SK-N-SH (cell line): ENCODE results near the gene CDKL4. TPM values are rescaled to one million over a fixed set of nuclear protein-coding genes. Genes with fewer than 3 reads are reported as not detected.

Source experiments
- CTCF ChIA-PET: fragments of 300-600, 350-600 bp; formaldehyde crosslinking; extraction: SDS; loops from one replicate; lab custom pipeline; 2021; lab: Yijun Ruan, JAX
- POLR2A ChIA-PET: fragments of 350-600 bp; sonication (Branson Sonifier 250); formaldehyde crosslinking; extraction: SDS; loops from one replicate; lab custom pipeline; 2020; ENCODE audit warnings: antibody characterized with exemption, inconsistent platforms; lab: Yijun Ruan, JAX
- DNase-seq: peaks from one replicate; pipeline ENCODE4 v3.0.0; 2012
- H2AFZ ChIP-seq: fragments of 200-600 bp; sonication (generic); 2 replicates; pipeline ENCODE4 v1.8.1; 2016; ENCODE audit warnings: antibody characterized with exemption, mild to moderate bottlenecking, low read depth
- H3F3A ChIP-seq: fragments of 200-600 bp; sonication (generic); replicated peaks from 2 replicates; pipeline ENCODE3; 2016; ENCODE audit warnings: antibody characterized with exemption, mild to moderate bottlenecking; ENCODE audit not compliant: insufficient read depth
- H3K27ac ChIP-seq, 2 experiments: fragments of 200-500 bp in 1 of 2; fragments of 200-600 bp in 1 of 2; sonication (Bioruptor generic) in 1 of 2; sonication (generic), shearing (Covaris generic) in 1 of 2; 2 replicates each; pipeline versions ENCODE4 v1.5.1 to v1.6.1; 2014 to 2016; ENCODE audit warnings: low read depth in 2 of 2, inconsistent platforms in 1 of 2, low read length in 1 of 2, mild to moderate bottlenecking in 1 of 2, mixed read lengths in 1 of 2
- H3K27me3 ChIP-seq: fragments of 200-600 bp; sonication (generic), shearing (Covaris generic); 2 replicates; pipeline ENCODE4 v1.6.1; 2016; ENCODE audit warnings: mixed run types; ENCODE audit not compliant: insufficient read depth
- H3K36me3 ChIP-seq, 2 experiments: fragments of 200-500 bp in 1 of 2; fragments of 200-600 bp in 1 of 2; sonication (Bioruptor generic) in 1 of 2; sonication (generic) in 1 of 2; replicated peaks in 1 of 2; 2 replicates each; pipeline versions ENCODE3 to v1.5.1; 2014 to 2016; ENCODE audit warnings: low read length in 1 of 2, mild to moderate bottlenecking in 1 of 2; ENCODE audit not compliant: insufficient read depth in 2 of 2, control insufficient read depth in 1 of 2
- H3K4me1 ChIP-seq, 2 experiments: fragments of 200-500 bp in 1 of 2; fragments of 200-600 bp in 1 of 2; sonication (Bioruptor generic) in 1 of 2; sonication (generic), shearing (Covaris generic) in 1 of 2; 2 replicates each; pipeline versions ENCODE4 v1.5.1 to v1.6.1; 2014 to 2016; ENCODE audit warnings: low read depth in 1 of 2, low read length in 1 of 2, mixed run types in 1 of 2; ENCODE audit not compliant: insufficient read depth in 2 of 2, control insufficient read depth in 1 of 2
- H3K4me2 ChIP-seq: fragments of 200-600 bp; sonication (generic), shearing (Covaris generic); 2 replicates; pipeline ENCODE4 v1.6.1; 2017; ENCODE audit warnings: mixed run types
- H3K4me3 ChIP-seq, 2 experiments: fragments of 200-500 bp in 1 of 2; fragments of 200-600 bp in 1 of 2; sonication (Bioruptor generic) in 1 of 2; sonication (generic), shearing (Covaris generic) in 1 of 2; 2 replicates each; pipeline versions ENCODE4 v1.5.1 to v1.8.1; 2014 to 2016; ENCODE audit warnings: low read depth in 2 of 2, inconsistent platforms in 1 of 2, low read length in 1 of 2, mild to moderate bottlenecking in 1 of 2, mixed read lengths in 1 of 2, moderate library complexity in 1 of 2
- H3K79me2 ChIP-seq: fragments of 200-600 bp; sonication (generic); 2 replicates; pipeline ENCODE4 v1.8.1; 2017; ENCODE audit warnings: mild to moderate bottlenecking; ENCODE audit not compliant: insufficient read depth
- H3K9ac ChIP-seq: fragments of 200-600 bp; sonication (generic); 2 replicates; pipeline ENCODE4 v1.6.1; 2017; ENCODE audit warnings: mixed run types
- H3K9me2 ChIP-seq: fragments of 200-600 bp; sonication (generic); 2 replicates; pipeline ENCODE4 v1.6.1; 2017; ENCODE audit warnings: mixed run types
- H3K9me3 ChIP-seq: fragments of 200-600 bp; sonication (generic); 2 replicates; pipeline ENCODE4 v1.6.1; 2017; ENCODE audit warnings: mixed run types, mild to moderate bottlenecking, moderate library complexity
- H4K20me1 ChIP-seq: fragments of 200-600 bp; sonication (generic); 2 replicates; pipeline ENCODE4 v1.6.1; 2017; ENCODE audit warnings: mild to moderate bottlenecking, mixed run types; ENCODE audit not compliant: insufficient read depth
- CHD2 ChIP-seq: fragments of 150-350 bp; IDR thresholded peaks from 2 replicates; pipeline ENCODE4 v1.6.1; 2018; ENCODE audit warnings: low read length; ENCODE audit not compliant: partially characterized antibody
- CTCF ChIP-seq: fragments of 200-600 bp; sonication (generic); IDR thresholded peaks from 2 replicates; pipeline ENCODE4 v1.6.1; 2017; ENCODE audit warnings: antibody characterized with exemption, mild to moderate bottlenecking, moderate library complexity
- ELF1 ChIP-seq: IDR thresholded peaks from 2 replicates; pipeline ENCODE4 v1.4.0; 2012
- FOXM1 ChIP-seq: IDR thresholded peaks from 2 replicates; pipeline ENCODE4 v1.4.0; 2012; ENCODE audit warnings: low read depth, mild to moderate bottlenecking
- IRF3 ChIP-seq: fragments of 150-350 bp; IDR thresholded peaks from 2 replicates; pipeline ENCODE4 v1.6.1; 2016; ENCODE audit warnings: mild to moderate bottlenecking, low read depth, low read length
- JUND ChIP-seq: IDR thresholded peaks from 2 replicates; pipeline ENCODE4 v1.4.0; 2012
- MEF2A ChIP-seq: IDR thresholded peaks from 2 replicates; pipeline ENCODE4 v1.4.0; 2012; ENCODE audit warnings: low read depth, borderline replicate concordance
- MXI1 ChIP-seq: IDR thresholded peaks from 2 replicates; pipeline ENCODE4 v1.6.1; 2012; ENCODE audit warnings: mild to moderate bottlenecking, low read depth, low read length, improper control_type of control experiment
- NFIC ChIP-seq: IDR thresholded peaks from 2 replicates; pipeline ENCODE4 v1.4.0; 2012; ENCODE audit warnings: borderline replicate concordance
- NRF1 ChIP-seq: IDR thresholded peaks from 2 replicates; pipeline ENCODE4 v1.6.1; 2012; ENCODE audit warnings: low read depth, mild to moderate bottlenecking, low read length
- POLR2AphosphoS5 ChIP-seq: IDR thresholded peaks from 2 replicates; pipeline ENCODE4 v1.6.1; 2012; ENCODE audit warnings: low read depth, low read length
- RAD21 ChIP-seq: IDR thresholded peaks from 2 replicates; pipeline ENCODE4 v1.6.1; 2012; ENCODE audit warnings: mild to moderate bottlenecking, low read length
- REST ChIP-seq: IDR thresholded peaks from 2 replicates; pipeline ENCODE4 v1.6.1; 2012; ENCODE audit warnings: mild to moderate bottlenecking, low read depth, low read length, moderate library complexity
- RFX5 ChIP-seq: IDR thresholded peaks from 2 replicates; pipeline ENCODE4 v1.6.1; 2012; ENCODE audit warnings: mild to moderate bottlenecking, improper control_type of control experiment, low read length
- SIN3A ChIP-seq: IDR thresholded peaks from 2 replicates; pipeline ENCODE4 v1.6.1; 2012; ENCODE audit warnings: low read depth, mild to moderate bottlenecking, low read length, moderate library complexity, borderline replicate concordance
- TEAD4 ChIP-seq: IDR thresholded peaks from 2 replicates; pipeline ENCODE4 v1.4.0; 2012; ENCODE audit warnings: mild to moderate bottlenecking, borderline replicate concordance; ENCODE audit not compliant: insufficient read depth
- USF1 ChIP-seq: IDR thresholded peaks from 2 replicates; pipeline ENCODE4 v1.4.0; 2012; ENCODE audit warnings: low read depth, borderline replicate concordance
- ZBTB33 ChIP-seq: IDR thresholded peaks from 2 replicates; pipeline ENCODE4 v1.4.0; 2012; ENCODE audit warnings: low read depth, borderline replicate concordance
- WGBS: methylation state at CpG from one replicate; pipeline ENCODE4 v1.1.6; 2017; ENCODE audit warnings: low lambda C conversion rate; 5-methylcytosine and 5-hydroxymethylcytosine counted together
- polyA plus RNA-seq, 3 experiments: library from polyadenylated mRNA; depleted of rRNA; stranded (reverse); fragments of >200 nt; gene quantifications; 2 replicates each; pipeline ENCODE4 v1.2.3, GENCODE V29; 2012

CDKL4 gene
- polyA plus RNA-seq, 1 of the 3 experiments (the other 2 are of a cell fraction) = 0.81 TPM

- H3K27me3 ChIP-seq = no peaks in the 10 kb centered on the region
- H3K4me3 ChIP-seq = no peak overlapping the region
- ChIA-PET POLR2A (no interaction called here), CTCF (interaction anchor here (1.2 kb wide), 1 partner anchor 43 kb away, joined by 6 read pairs; the partner anchor contains the start of gene SOS1)
- H4K20me1 ChIP-seq = no peaks in the 10 kb centered on the region
- H3K4me2 ChIP-seq = no peak overlapping the region
- no peaks in the 10 kb centered on the region for H3K36me3 ChIP-seq
- no peak for TF ChIP-seq POLR2AphosphoS5
- TF ChIP-seq CTCF = no peak
- TF ChIP-seq MEF2A = no peak
- TF ChIP-seq TEAD4 = no peak
- no peak for TF ChIP-seq SIN3A
- no peak for TF ChIP-seq NRF1
- no peak for TF ChIP-seq CHD2
- no peak for TF ChIP-seq FOXM1
- TF ChIP-seq NFIC = no peak
- TF ChIP-seq IRF3 = no peak
- TF ChIP-seq JUND = no peak
- TF ChIP-seq MXI1 = no peak
- no peak for TF ChIP-seq ELF1
- no peak for TF ChIP-seq RAD21
- TF ChIP-seq ZBTB33 = no peak
- no peak for TF ChIP-seq RFX5
- TF ChIP-seq REST = no peak
- TF ChIP-seq USF1 = no peak
- no peak for DNase-seq
- WGBS = 91% methylated on average over 4 of the region's 4 CpGs
- no peaks in the 10 kb centered on the region for H3K9me3 ChIP-seq
- H3F3A ChIP-seq = no peaks in the 10 kb centered on the region
- H3K79me2 ChIP-seq = no peaks in the 10 kb centered on the region
- no peaks in the 10 kb centered on the region for H3K9me2 ChIP-seq
- no peak overlapping the region for H3K9ac ChIP-seq
- H3K27ac ChIP-seq = no peak overlapping the region
- no peak overlapping the region for H2AFZ ChIP-seq
- H3K4me1 ChIP-seq = no peaks in the 10 kb centered on the region
Measured at GRCh38 chr2:39164089-39164488, 79.7 kb downstream of the CDKL4 start.
